Measurements from ENCODE around the gene STEAP2.
A peak's percentile ranks its signal among the peaks of the same experiment; 100 is the strongest.
"Not testable (repeated sequence)": the region's sequence is repeated elsewhere in the genome, so short reads cannot be mapped to it uniquely, and the experiment has no call there.

STEAP2 gene

GRCh38 chr7:90211391-90212148 is at the start of gene STEAP2:
Gene STEAP2 (plus strand): TSS chr7:90211740. CDS start chr7:90225083, 13,343 bp downstream.
- DNase-seq, result peak; percentile 20

- no peak for DNase-seq
Observed at GRCh38 chr7:90163534-90163933, 48.0 kb upstream of the STEAP2 start.

- DNase-seq, result no peak
Observed at GRCh38 chr7:90165724-90166123, 45.8 kb upstream of the STEAP2 start.

- no peak for DNase-seq
Observed at GRCh38 chr7:90166153-90166552, 45.4 kb upstream of the STEAP2 start.

- DNase-seq, result no peak
Observed at GRCh38 chr7:90167361-90167760, 44.2 kb upstream of the STEAP2 start.

- DNase-seq, result no peak
Observed at GRCh38 chr7:90169891-90170290, 41.6 kb upstream of the STEAP2 start.

GRCh38 chr7:90172121-90172520 is 39.4 kb upstream of the STEAP2 start:
- no peak for DNase-seq

GRCh38 chr7:90172624-90173023 is 38.9 kb upstream of the STEAP2 start:
- no peak for DNase-seq

GRCh38 chr7:90173127-90173844 is 38.3 kb upstream of the STEAP2 start:
- DNase-seq, result no peak

- DNase-seq, result no peak
Observed at GRCh38 chr7:90175667-90176066, 35.9 kb upstream of the STEAP2 start.

- DNase-seq, result no peak
Observed at GRCh38 chr7:90176195-90176594, 35.3 kb upstream of the STEAP2 start.

GRCh38 chr7:90178166-90178565 is 33.4 kb upstream of the STEAP2 start:
- DNase-seq, result no peak

GRCh38 chr7:90178679-90179278 is 32.8 kb upstream of the STEAP2 start:
- DNase-seq, result no peak

- DNase-seq, result no peak
Observed at GRCh38 chr7:90180011-90180585, 31.4 kb upstream of the STEAP2 start.

- DNase-seq, result no peak
Observed at GRCh38 chr7:90180649-90181048, 30.9 kb upstream of the STEAP2 start.

- DNase-seq, result no peak
Observed at GRCh38 chr7:90181485-90181884, 30.1 kb upstream of the STEAP2 start.

GRCh38 chr7:90186290-90186689 is 25.2 kb upstream of the STEAP2 start:
- not testable (repeated sequence) for DNase-seq

GRCh38 chr7:90187507-90188050 is 24.0 kb upstream of the STEAP2 start:
- DNase-seq, result no peak

- no peak for DNase-seq
Observed at GRCh38 chr7:90188281-90188680, 23.3 kb upstream of the STEAP2 start.

- DNase-seq, result no peak
Observed at GRCh38 chr7:90190995-90191394, 20.5 kb upstream of the STEAP2 start.

- DNase-seq, result no peak
Observed at GRCh38 chr7:90191648-90192047, 19.9 kb upstream of the STEAP2 start.

GRCh38 chr7:90192876-90193750 is 18.4 kb upstream of the STEAP2 start:
- no peak for DNase-seq

All from activated T-cell treated with anti-CD3 and anti-CD28 coated beads, Interleukin-2, amount 50 U/mL, for 1 hour (primary cell).